PC-3 (cell line): ENCODE data around the gene RABGAP1L. TPM values are rescaled to one million over a fixed set of nuclear protein-coding genes. Genes with fewer than 3 reads are reported as not detected.

Source experiments
- ATAC-seq: fragments of 200-7000 bp; cut with Tn5 transposase; 2 replicates; pipeline ENCODE4 v1.9.1; 2020; ENCODE audit warnings: mild to moderate bottlenecking, moderate library complexity
- BruUV-seq: library from RNA; stranded (reverse); fragments of 400-500 nt; replicated peaks from 2 replicates; lab custom pipeline; 2021; lab: Mats Ljungman, UMichigan
- CTCF ChIA-PET: fragments of 300-600 bp; sonication (Branson Sonifier 250); formaldehyde crosslinking; loops from one replicate; lab custom pipeline; 2022; ENCODE audit warnings: antibody characterized with exemption; lab: Charles Lee
- POLR2A ChIA-PET: fragments of 300-600 bp; sonication (Branson Sonifier 250); formaldehyde crosslinking; loops from one replicate; lab custom pipeline; 2022; ENCODE audit warnings: antibody characterized with exemption; ENCODE audit not compliant: unreplicated experiment; lab: Charles Lee
- DNase-seq: peaks from one replicate; pipeline ENCODE4 v3.0.0-alpha.2; 2015
- H2AFZ ChIP-seq: fragments of 300-600 bp; sonication (generic); 2 replicates; pipeline ENCODE4 v1.6.0; 2016; ENCODE audit warnings: antibody characterized with exemption, low read length
- H3F3A ChIP-seq: fragments of 300-600 bp; sonication (generic); one replicate; pipeline ENCODE4 v1.6.0; 2017; ENCODE audit warnings: antibody characterized with exemption, low read length, control low read depth, mild to moderate bottlenecking; ENCODE audit not compliant: unreplicated experiment
- H3K27ac ChIP-seq: fragments of 300-600 bp; sonication (generic); 2 replicates; pipeline ENCODE4 v1.5.1; 2016; ENCODE audit warnings: mild to moderate bottlenecking, low read length
- H3K27me3 ChIP-seq: fragments of 300-600 bp; sonication (generic); 2 replicates; pipeline ENCODE4 v1.6.1; 2016; ENCODE audit warnings: low read length, mixed read lengths
- H3K36me3 ChIP-seq: fragments of 300-600 bp; sonication (generic); 2 replicates; pipeline ENCODE4 v1.6.1; 2016; ENCODE audit warnings: low read depth, mixed run types, low read length, mixed read lengths
- H3K4me1 ChIP-seq: fragments of 300-600 bp; sonication (generic); 2 replicates; pipeline ENCODE4 v1.5.1; 2016; ENCODE audit warnings: low read length; ENCODE audit not compliant: insufficient read depth
- H3K4me2 ChIP-seq: fragments of 300-600 bp; sonication (generic); 2 replicates; pipeline ENCODE4 v1.6.0; 2016; ENCODE audit warnings: low read length
- H3K4me3 ChIP-seq: fragments of 300-600 bp; sonication (generic); 2 replicates; pipeline ENCODE4 v1.5.1; 2016; ENCODE audit warnings: mild to moderate bottlenecking, low read length, mixed read lengths
- H3K79me2 ChIP-seq: fragments of 300-600 bp; sonication (generic); 2 replicates; pipeline ENCODE4 v1.6.1; 2017; ENCODE audit warnings: low read length, mixed read lengths
- H3K9ac ChIP-seq: fragments of 300-600 bp; sonication (generic); 2 replicates; pipeline ENCODE4 v1.6.0; 2016; ENCODE audit warnings: mild to moderate bottlenecking, low read length
- H3K9me2 ChIP-seq: fragments of 300-600 bp; sonication (generic); replicated peaks from 2 replicates; pipeline ENCODE4 v1.6.1; 2016; ENCODE audit warnings: mixed run types, low read length, mixed read lengths
- H3K9me3 ChIP-seq: fragments of 300-600 bp; sonication (generic); 2 replicates; pipeline ENCODE4 v1.6.1; 2016; ENCODE audit warnings: low read length, mixed read lengths
- H4K20me1 ChIP-seq: fragments of 300-600 bp; sonication (generic); 2 replicates; pipeline ENCODE4 v1.6.1; 2016; ENCODE audit warnings: low read length, mixed read lengths
- EZH2 ChIP-seq: fragments of 300-600 bp; sonication (generic); IDR thresholded peaks from one replicate; pipeline ENCODE4 v1.6.1; 2017; ENCODE audit warnings: antibody characterized with exemption, mild to moderate bottlenecking, low read length; ENCODE audit not compliant: unreplicated experiment
- EZH2phosphoT487 ChIP-seq: fragments of 300-600 bp; sonication (generic); IDR thresholded peaks from 2 replicates; pipeline ENCODE4 v1.6.1; 2018; ENCODE audit warnings: mild to moderate bottlenecking, antibody characterized with exemption, low read length, borderline replicate concordance
- intact Hi-C: fragments of 100-400 bp; cut with micrococcal nuclease; formaldehyde crosslinking; loops from 2 replicates; pipeline ENCODE4 v1.9.0; 2023
- total RNA-seq: library from RNA; depleted of rRNA; stranded (reverse); fragments of >200 nt; gene quantifications from 2 replicates; pipeline ENCODE4 v1.2.3, GENCODE V29; 2014
- TF ChIP-seq, protein P1 (sequence below): fragments of 300-600 bp; sonication (generic); conservative IDR thresholded peaks from 2 replicates; pipeline ENCODE4 v1.5.1; 2017; ENCODE audit warnings: antibody characterized with exemption, low read depth, mild to moderate bottlenecking, low read length

RABGAP1L gene
- total RNA-seq, 1 experiment from 2014 or later, result 24.4 TPM

DNA sequence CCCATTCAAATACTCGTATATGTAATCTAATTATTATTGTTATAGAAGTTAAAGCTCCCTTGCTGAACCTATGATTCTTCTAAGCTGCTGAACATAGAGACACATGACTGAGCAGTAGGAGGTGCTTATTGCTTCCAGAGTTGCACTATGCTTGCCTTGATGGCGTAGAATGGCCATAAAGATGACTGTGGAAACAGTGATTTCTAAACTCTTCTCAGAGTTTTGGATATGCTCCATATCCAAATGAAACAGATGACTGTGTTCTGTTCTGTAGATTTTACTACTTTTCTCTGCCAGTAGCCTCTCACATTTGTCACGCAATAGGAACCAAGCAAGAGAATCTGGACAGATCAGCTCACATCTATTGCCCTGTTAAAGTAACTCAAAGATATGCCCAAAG, 752.3 kb downstream of the RABGAP1L start:
- H3K9ac ChIP-seq, result no peak overlapping the region
- H2AFZ ChIP-seq, result no peak overlapping the region
- H3K79me2 ChIP-seq, result no peaks in the 10 kb centered on the region
- H3K27me3 ChIP-seq, result no peaks in the 10 kb centered on the region
- H3F3A ChIP-seq, result no peaks in the 10 kb centered on the region
- no TSS peak for BruUV-seq
- no peaks in the 10 kb centered on the region for H3K4me1 ChIP-seq
- ChIA-PET CTCF (no interaction called here), POLR2A (no interaction called here)
- ATAC-seq (no peak), DNase-seq (no peak)
- H3K9me3 ChIP-seq, result no peaks in the 10 kb centered on the region
- no peak overlapping the region for H3K4me2 ChIP-seq
- no peaks in the 10 kb centered on the region for H4K20me1 ChIP-seq
- H3K9me2 ChIP-seq, result no peaks in the 10 kb centered on the region
- no peaks in the 10 kb centered on the region for H3K36me3 ChIP-seq
- TF ChIP-seq EZH2 (no peak), EZH2phosphoT487 (no peak)
- TF ChIP-seq, protein P1, sequence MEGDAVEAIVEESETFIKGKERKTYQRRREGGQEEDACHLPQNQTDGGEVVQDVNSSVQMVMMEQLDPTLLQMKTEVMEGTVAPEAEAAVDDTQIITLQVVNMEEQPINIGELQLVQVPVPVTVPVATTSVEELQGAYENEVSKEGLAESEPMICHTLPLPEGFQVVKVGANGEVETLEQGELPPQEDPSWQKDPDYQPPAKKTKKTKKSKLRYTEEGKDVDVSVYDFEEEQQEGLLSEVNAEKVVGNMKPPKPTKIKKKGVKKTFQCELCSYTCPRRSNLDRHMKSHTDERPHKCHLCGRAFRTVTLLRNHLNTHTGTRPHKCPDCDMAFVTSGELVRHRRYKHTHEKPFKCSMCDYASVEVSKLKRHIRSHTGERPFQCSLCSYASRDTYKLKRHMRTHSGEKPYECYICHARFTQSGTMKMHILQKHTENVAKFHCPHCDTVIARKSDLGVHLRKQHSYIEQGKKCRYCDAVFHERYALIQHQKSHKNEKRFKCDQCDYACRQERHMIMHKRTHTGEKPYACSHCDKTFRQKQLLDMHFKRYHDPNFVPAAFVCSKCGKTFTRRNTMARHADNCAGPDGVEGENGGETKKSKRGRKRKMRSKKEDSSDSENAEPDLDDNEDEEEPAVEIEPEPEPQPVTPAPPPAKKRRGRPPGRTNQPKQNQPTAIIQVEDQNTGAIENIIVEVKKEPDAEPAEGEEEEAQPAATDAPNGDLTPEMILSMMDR, result no peak
- H3K4me3 ChIP-seq, result no peak overlapping the region
- no peak overlapping the region for H3K27ac ChIP-seq
- intact Hi-C loops, result no loop called here

- no peaks in the 10 kb centered on the region for H3K9me3 ChIP-seq
- H3K36me3 ChIP-seq, result no peaks in the 10 kb centered on the region
- ChIA-PET POLR2A (no interaction called here), CTCF (no interaction called here)
- H3K27ac ChIP-seq, result no peak overlapping the region
- H3K27me3 ChIP-seq, result no peaks in the 10 kb centered on the region
- no peaks in the 10 kb centered on the region for H4K20me1 ChIP-seq
- no peaks in the 10 kb centered on the region for H3K79me2 ChIP-seq
- no peak for DNase-seq
- no peak for ATAC-seq
- no peaks in the 10 kb centered on the region for H3K4me1 ChIP-seq
- TF ChIP-seq EZH2phosphoT487 (no peak), EZH2 (no peak)
- TF ChIP-seq, protein P1, result no peak
- H3F3A ChIP-seq, result no peaks in the 10 kb centered on the region
- H3K9ac ChIP-seq, result no peak overlapping the region
- no peaks in the 10 kb centered on the region for H3K9me2 ChIP-seq
- no peak overlapping the region for H3K4me3 ChIP-seq
- no peak overlapping the region for H2AFZ ChIP-seq
- no TSS peak for BruUV-seq
- no peak overlapping the region for H3K4me2 ChIP-seq
- intact Hi-C loops, result no loop called here
Observed at GRCh38 chr1:174912264-174912663, 752.9 kb downstream of the RABGAP1L start.

- H3K4me2 ChIP-seq, result no peak overlapping the region
- H4K20me1 ChIP-seq, result no peaks in the 10 kb centered on the region
- no peaks in the 10 kb centered on the region for H3K79me2 ChIP-seq
- intact Hi-C loops, result no loop called here
- no peak overlapping the region for H2AFZ ChIP-seq
- no peak overlapping the region for H3K4me3 ChIP-seq
- TF ChIP-seq EZH2 (no peak), EZH2phosphoT487 (no peak)
- TF ChIP-seq, protein P1, result no peak
- no peak overlapping the region for H3K27ac ChIP-seq
- BruUV-seq, result no TSS peak
- no peaks in the 10 kb centered on the region for H3K9me2 ChIP-seq
- no peaks in the 10 kb centered on the region for H3K4me1 ChIP-seq
- CTCF ChIA-PET, result interaction anchor here (0.8 kb wide), 1 partner anchor 42 kb away, joined by 3 read pairs; no protein-coding TSS in a partner anchor
- no peak for DNase-seq
- H3K27me3 ChIP-seq, result no peaks in the 10 kb centered on the region
- no peaks in the 10 kb centered on the region for H3K9me3 ChIP-seq
- no peaks in the 10 kb centered on the region for H3F3A ChIP-seq
- H3K36me3 ChIP-seq, result no peaks in the 10 kb centered on the region
- POLR2A ChIA-PET, result no interaction called here
- no peak overlapping the region for H3K9ac ChIP-seq
- no peak for ATAC-seq
Observed at GRCh38 chr1:174913225-174913903, 754.0 kb downstream of the RABGAP1L start.
